Activated CD8-positive, alpha-beta memory T cell treated with anti-CD3 and anti-CD28 coated beads, Interleukin-2, amount 10 ng/mL, durations not matched to agents 7 days and 5 days (primary cell): ENCODE measurements around the gene HOMEZ. TPM values are rescaled to one million over a fixed set of nuclear protein-coding genes. Genes with fewer than 3 reads are reported as not detected.
A peak's percentile ranks its signal among the peaks of the same experiment; 100 is the strongest.
"Not testable (repeated sequence)": the region's sequence is repeated elsewhere in the genome, so short reads cannot be mapped to it uniquely, and the experiment has no call there.

Source experiments
- ATAC-seq: fragments of 150-1000 bp; cut with Tn5 transposase; one replicate; pipeline ENCODE4 v1.10.0; 2021; ENCODE audit warnings: moderate library complexity
- CTCF ChIA-PET: fragments of 350-600 bp; sonication (Branson Sonifier 250); formaldehyde crosslinking; loops from one replicate; lab custom pipeline; 2021; ENCODE audit warnings: antibody characterized with exemption; lab: Charles Lee
- DNase-seq: peaks from one replicate; pipeline ENCODE4 v3.0.0-alpha.2; 2020
- H3K27ac Mint-ChIP-seq: one replicate; pipeline ENCODE4 v1.8.0; 2021; ENCODE audit warnings: mild to moderate bottlenecking, mixed read lengths
- H3K27me3 Mint-ChIP-seq: one replicate; pipeline ENCODE4 v1.8.0; 2021; ENCODE audit warnings: mixed read lengths
- H3K36me3 Mint-ChIP-seq: one replicate; pipeline ENCODE4 v1.8.0; 2021; ENCODE audit warnings: mild to moderate bottlenecking, mixed read lengths
- H3K4me1 Mint-ChIP-seq: one replicate; pipeline ENCODE4 v1.8.0; 2021; ENCODE audit warnings: mixed read lengths
- H3K4me3 Mint-ChIP-seq: one replicate; pipeline ENCODE4 v1.8.0; 2021; ENCODE audit warnings: mild to moderate bottlenecking, moderate library complexity, mixed read lengths
- H3K9me3 Mint-ChIP-seq: one replicate; pipeline ENCODE4 v1.8.0; 2022; ENCODE audit warnings: low read depth, mixed read lengths
- total RNA-seq, 2 experiments: library from RNA; stranded (reverse); gene quantifications; one replicate each; pipeline ENCODE4 v1.2.3, GENCODE V29; 2021

The HOMEZ gene
- total RNA-seq: 10 to 100 TPM; 11.4 to 12.4 TPM

GRCh38 chr14:23286020-23286901 is at the start of gene HOMEZ:
Gene HOMEZ (minus strand): TSS chr14:23286132. CDS start chr14:23285952, 180 bp downstream.
- Mint-ChIP-seq H3K36me3 (peaks cover 2% of the 10 kb centered on the region), H3K9me3 (no peaks in the 10 kb centered on the region), H3K4me3 (peak within 1 kb of the TSS; percentile 86), H3K4me1 (peaks cover 19% of the 10 kb centered on the region), H3K27ac (peak within 1 kb of the TSS; percentile 88), H3K27me3 (no peaks in the 10 kb centered on the region)
- peak; percentile 99 for DNase-seq
- ATAC-seq: peak; percentile 99
- CTCF ChIA-PET: interaction anchor here (0.7 to 3.6 kb wide), 13 partner anchors 8 to 273 kb away, joined by 3 to 26 read pairs (median 5); partner anchors contain the start of genes PABPN1 and PPP1R3E

DNA sequence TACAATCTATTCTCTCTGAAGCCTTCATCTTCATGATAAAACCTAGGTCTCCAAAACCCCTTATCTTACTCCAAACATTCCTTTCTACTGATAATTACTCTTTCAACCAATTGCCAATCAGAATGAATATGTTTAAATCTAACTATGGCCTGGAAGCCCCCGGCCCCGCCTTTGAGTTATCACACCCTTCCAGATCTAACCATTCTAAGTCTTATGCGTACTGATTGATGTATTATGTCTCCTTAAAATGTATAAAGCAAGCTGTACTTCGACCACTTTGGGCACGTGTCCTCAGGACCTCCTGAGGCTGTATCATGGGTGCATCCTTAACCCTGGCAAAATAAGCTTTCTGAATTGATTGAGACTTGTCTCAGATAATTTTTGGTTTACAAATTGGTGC is 49.7 kb upstream of the HOMEZ start:
- H3K27me3 Mint-ChIP-seq: peaks cover 33% of the 10 kb centered on the region
- CTCF ChIA-PET: interaction anchor here (1.4 kb wide), 1 partner anchor 267 kb away, joined by 3 read pairs; no protein-coding TSS in a partner anchor

DNA sequence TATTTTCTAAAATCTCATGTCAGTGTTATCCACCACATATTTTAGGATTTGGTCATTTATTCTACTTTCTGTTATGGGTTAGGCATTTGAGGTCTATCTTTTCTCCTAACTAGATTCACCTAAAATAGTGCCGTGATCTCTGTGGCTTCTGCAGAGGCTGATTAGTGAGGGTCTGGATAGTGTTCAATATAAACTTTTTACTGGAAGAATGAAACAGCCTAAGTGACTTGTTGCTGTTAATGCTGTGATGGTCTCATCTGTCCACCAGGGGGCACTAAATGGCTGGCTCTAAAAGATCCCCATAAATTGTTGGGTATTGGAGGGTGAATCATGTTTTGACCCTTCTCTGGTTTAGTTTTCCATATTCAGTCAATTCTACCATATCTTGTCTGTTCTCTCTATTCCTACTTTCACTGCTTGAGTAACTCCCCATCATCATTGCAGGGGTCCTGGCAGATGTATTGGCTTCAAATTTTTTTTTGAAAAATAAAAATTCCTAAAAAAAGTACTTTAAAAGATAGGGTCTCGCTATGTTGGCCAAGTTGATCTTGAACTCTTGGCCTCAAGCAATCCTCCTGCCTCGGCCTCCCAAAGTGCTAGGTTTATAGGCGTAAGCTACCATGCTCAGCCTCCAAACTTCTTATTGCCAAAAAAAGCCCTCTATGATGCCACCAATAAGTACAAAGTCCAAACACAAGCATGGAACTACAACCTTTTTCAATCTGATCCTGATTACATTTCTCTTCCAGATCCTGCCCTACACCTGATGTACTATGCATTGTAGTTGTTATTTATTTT is 42.2 kb upstream of the HOMEZ start:
- no peaks in the 10 kb centered on the region for H3K27me3 Mint-ChIP-seq
- H3K27ac Mint-ChIP-seq: no peak overlapping the region
- peak; percentile 76 for DNase-seq
- peaks cover 10% of the 10 kb centered on the region for H3K4me1 Mint-ChIP-seq
- H3K9me3 Mint-ChIP-seq: no peaks in the 10 kb centered on the region
- no peak overlapping the region for H3K4me3 Mint-ChIP-seq
- peak; percentile 67 for ATAC-seq
- CTCF ChIA-PET: interaction anchor here (0.9 to 10.7 kb wide), 12 partner anchors 10 to 232 kb away, joined by 3 to 119 read pairs (median 4); partner anchors contain the start of genes CMTM5 and PPP1R3E
- H3K36me3 Mint-ChIP-seq: peaks cover 22% of the 10 kb centered on the region

More for the DNA sequence above, 49.7 kb upstream of the HOMEZ start:
- ATAC-seq: no peak
- no peaks in the 10 kb centered on the region for H3K9me3 Mint-ChIP-seq
- H3K4me3 Mint-ChIP-seq: no peak overlapping the region
- no peak for DNase-seq
- no peak overlapping the region for H3K27ac Mint-ChIP-seq
- peaks cover 3% of the 10 kb centered on the region for H3K36me3 Mint-ChIP-seq
- H3K4me1 Mint-ChIP-seq: no peaks in the 10 kb centered on the region

- Mint-ChIP-seq H3K27ac (no peak overlapping the region), H3K4me3 (no peak overlapping the region), H3K27me3 (no peaks in the 10 kb centered on the region), H3K9me3 (no peaks in the 10 kb centered on the region), H3K4me1 (peaks cover 21% of the 10 kb centered on the region), H3K36me3 (peaks cover 32% of the 10 kb centered on the region)
- DNase-seq: no peak
- no peak for ATAC-seq
- CTCF ChIA-PET: interaction anchor here (0.6 to 10.7 kb wide), 17 partner anchors 8 to 236 kb away, joined by 3 to 119 read pairs (median 4); partner anchors contain the start of genes CMTM5, HOMEZ and PPP1R3E
Measured at GRCh38 chr14:23326491-23327332, 40.8 kb upstream of the HOMEZ start.

- peaks cover 21% of the 10 kb centered on the region for H3K4me1 Mint-ChIP-seq
- CTCF ChIA-PET: interaction anchor here (1.3 to 10.7 kb wide), 7 partner anchors 11 to 237 kb away, joined by 3 to 119 read pairs (median 6); partner anchors contain the start of gene PPP1R3E
Measured at GRCh38 chr14:23325746-23326145, 39.8 kb upstream of the HOMEZ start.

GRCh38 chr14:23324993-23325392 is 39.1 kb upstream of the HOMEZ start:
- Mint-ChIP-seq H3K36me3 (peaks cover 33% of the 10 kb centered on the region), H3K27me3 (no peaks in the 10 kb centered on the region), H3K4me1 (peaks cover 28% of the 10 kb centered on the region), H3K4me3 (no peak overlapping the region), H3K27ac (no peak overlapping the region), H3K9me3 (no peaks in the 10 kb centered on the region)
- ATAC-seq: no peak
- CTCF ChIA-PET: interaction anchor here (1.0 to 10.7 kb wide), 2 partner anchors 23 to 204 kb away, joined by 3 to 119 read pairs; partner anchors contain the start of gene PPP1R3E
- DNase-seq: peak; percentile 23

More at GRCh38 chr14:23325746-23326145, 39.8 kb upstream of the HOMEZ start:
- not testable (repeated sequence) for DNase-seq, H3K27me3 Mint-ChIP-seq, H3K9me3 Mint-ChIP-seq, H3K4me3 Mint-ChIP-seq, H3K27ac Mint-ChIP-seq, ATAC-seq
- H3K36me3 Mint-ChIP-seq: peaks cover 32% of the 10 kb centered on the region

GRCh38 chr14:23324455-23324846 is 38.5 kb upstream of the HOMEZ start:
- CTCF ChIA-PET: interaction anchor here (1.0 to 10.7 kb wide), 3 partner anchors 23 to 204 kb away, joined by 3 to 119 read pairs (median 3); partner anchors contain the start of gene PPP1R3E
- Mint-ChIP-seq H3K27me3 (no peaks in the 10 kb centered on the region), H3K36me3 (peaks cover 35% of the 10 kb centered on the region), H3K4me1 (peaks cover 33% of the 10 kb centered on the region), H3K27ac (no peak overlapping the region), H3K9me3 (no peaks in the 10 kb centered on the region), H3K4me3 (no peak overlapping the region)
- no peak for ATAC-seq
- peak; percentile 23 for DNase-seq

DNA sequence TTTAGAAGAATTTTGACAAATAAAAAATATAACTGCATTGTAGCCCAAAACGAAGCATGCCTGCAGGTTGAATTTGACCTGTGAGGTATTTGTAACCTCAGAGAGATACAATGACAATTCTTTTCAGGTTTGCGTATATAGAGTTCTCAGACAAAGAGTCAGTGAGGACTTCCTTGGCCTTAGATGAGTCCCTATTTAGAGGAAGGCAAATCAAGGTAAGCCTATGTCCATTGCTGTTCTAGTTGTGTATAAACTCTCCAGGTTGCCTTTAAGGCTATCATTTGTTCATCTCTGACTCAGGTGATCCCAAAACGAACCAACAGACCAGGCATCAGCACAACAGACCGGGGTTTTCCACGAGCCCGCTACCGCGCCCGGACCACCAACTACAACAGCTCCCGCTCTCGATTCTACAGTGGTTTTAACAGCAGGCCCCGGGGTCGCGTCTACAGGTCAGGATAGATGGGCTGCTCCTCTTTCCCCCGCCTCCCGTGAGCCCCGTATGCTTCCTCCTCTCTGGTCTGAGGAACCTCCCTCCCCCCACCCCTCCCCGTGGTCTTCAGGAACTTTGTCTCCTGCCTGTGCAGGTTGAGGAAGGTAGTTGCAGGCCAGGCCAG is 38.0 kb upstream of the HOMEZ start:
- Mint-ChIP-seq H3K9me3 (no peaks in the 10 kb centered on the region), H3K27ac (no peak overlapping the region), H3K27me3 (no peaks in the 10 kb centered on the region), H3K36me3 (peaks cover 35% of the 10 kb centered on the region), H3K4me1 (peaks cover 33% of the 10 kb centered on the region), H3K4me3 (no peak overlapping the region)
- ATAC-seq: no peak
- CTCF ChIA-PET: interaction anchor here (1.0 to 10.7 kb wide), 3 partner anchors 22 to 203 kb away, joined by 3 to 119 read pairs (median 3); partner anchors contain the start of gene PPP1R3E
- no peak for DNase-seq

DNA sequence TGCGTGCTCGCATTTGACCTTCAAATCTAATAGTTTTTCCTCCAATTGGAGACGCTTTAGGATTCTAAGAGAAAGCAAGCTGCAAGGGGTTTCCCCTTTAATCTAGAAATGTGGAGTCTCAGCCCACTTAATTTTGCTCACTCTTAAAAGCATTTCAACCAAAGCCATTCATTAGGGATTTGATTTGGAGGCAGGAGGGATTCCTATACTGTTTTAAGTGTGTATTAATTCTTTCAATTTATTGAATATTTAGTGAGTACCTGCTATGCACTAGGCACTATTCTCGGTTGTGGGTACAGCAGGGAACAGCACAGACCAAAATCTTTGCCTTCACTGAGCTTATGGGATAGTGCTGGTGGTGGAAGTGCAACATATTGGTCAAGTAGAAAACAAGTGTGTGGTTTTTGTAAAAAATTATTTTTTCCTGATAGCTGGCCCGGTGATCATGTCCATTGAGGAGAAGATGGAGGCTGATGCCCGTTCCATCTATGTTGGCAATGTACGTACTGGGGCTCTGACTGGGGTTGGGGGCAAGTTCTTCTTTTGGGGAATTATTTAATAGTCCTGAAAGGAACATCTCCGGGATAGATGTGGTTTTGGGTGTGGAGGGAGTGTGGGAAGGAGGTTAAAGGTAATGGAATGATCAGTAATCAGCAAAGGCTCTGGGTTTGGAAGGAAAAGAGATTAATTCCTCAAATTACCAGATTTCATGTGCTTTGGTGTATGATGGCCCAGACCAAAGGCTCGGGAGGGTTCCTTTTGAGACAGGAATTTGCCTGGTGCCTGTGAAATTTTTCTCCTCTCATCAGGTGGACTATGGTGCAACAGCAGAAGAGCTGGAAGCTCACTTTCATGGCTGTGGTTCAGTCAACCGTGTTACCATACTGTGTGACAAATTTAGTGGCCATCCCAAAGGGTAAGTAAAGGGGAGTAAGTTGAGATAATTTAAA is 36.9 kb upstream of the HOMEZ start:
- CTCF ChIA-PET: interaction anchor here (0.9 to 10.7 kb wide), 8 partner anchors 21 to 247 kb away, joined by 3 to 119 read pairs (median 4); partner anchors contain the start of genes ACIN1, C14orf119, HOMEZ and PPP1R3E
- Mint-ChIP-seq H3K27me3 (no peaks in the 10 kb centered on the region), H3K4me3 (peak overlapping the region; percentile 91), H3K36me3 (peaks cover 35% of the 10 kb centered on the region), H3K4me1 (peaks cover 32% of the 10 kb centered on the region), H3K9me3 (no peaks in the 10 kb centered on the region), H3K27ac (peak overlapping the region; percentile 91)
- ATAC-seq (no peak), DNase-seq (no peak)

- H3K4me1 Mint-ChIP-seq: peaks cover 32% of the 10 kb centered on the region
- CTCF ChIA-PET: interaction anchor here (0.9 to 10.7 kb wide), 16 partner anchors 13 to 253 kb away, joined by 3 to 119 read pairs (median 5); partner anchors contain the start of genes ACIN1, C14orf119, HOMEZ and PPP1R3E
- peaks cover 35% of the 10 kb centered on the region for H3K36me3 Mint-ChIP-seq
- peak overlapping the region; percentile 91 for H3K27ac Mint-ChIP-seq
- no peaks in the 10 kb centered on the region for H3K27me3 Mint-ChIP-seq
- ATAC-seq (peak; percentile 0), DNase-seq (peak; percentile 85)
- H3K4me3 Mint-ChIP-seq: peak overlapping the region; percentile 91
- no peaks in the 10 kb centered on the region for H3K9me3 Mint-ChIP-seq
Measured at GRCh38 chr14:23321572-23322547, 35.9 kb upstream of the HOMEZ start.
